Uterus (tissue), 4 donors: ENCODE measurements around the gene SLC2A9. TPM values are rescaled to one million over a fixed set of nuclear protein-coding genes. Genes with fewer than 3 reads are reported as not detected.

Experiments used
- DNase-seq, 2 donors: peaks; one replicate each; pipeline ENCODE4 v3.0.0-alpha.2; 2019 to 2020
- H3K27ac ChIP-seq, 2 donors: fragments of 200-600 bp; sonication (generic); 1 replicate in 1 of 2; 2 replicates in 1 of 2; pipeline ENCODE4 v1.5.1; 2016 to 2018
- H3K27me3 ChIP-seq, 2 donors: fragments of 200-600 bp; sonication (generic); one replicate each; pipeline ENCODE4 v1.5.1; 2018 to 2019; ENCODE audit warnings: control low read depth in 1 of 2
- H3K36me3 ChIP-seq, 2 donors: fragments of 200-600 bp; sonication (generic); one replicate each; pipeline ENCODE4 v1.5.1; 2019; ENCODE audit warnings: control low read depth in 1 of 2
- H3K4me1 ChIP-seq, 2 donors: fragments of 200-600 bp; sonication (generic); one replicate each; pipeline ENCODE4 v1.5.1; 2018 to 2019; ENCODE audit warnings: control low read depth in 1 of 2
- H3K4me3 ChIP-seq, 2 donors: fragments of 200-600 bp; sonication (generic); 1 replicate in 1 of 2; 2 replicates in 1 of 2; pipeline ENCODE4 v1.5.1; 2018 to 2019; ENCODE audit warnings: mild to moderate bottlenecking in 1 of 2
- H3K9me3 ChIP-seq, 2 donors: fragments of 200-600 bp; sonication (generic); one replicate each; pipeline ENCODE4 v1.5.1; 2019; ENCODE audit warnings: control low read depth in 1 of 2
- CTCF ChIP-seq, 4 experiments: fragments of 200-600 bp in 2 of 4; fragments of 450-650 bp in 2 of 4; sonication (generic) in 2 of 4; IDR thresholded peaks; one replicate each; pipeline ENCODE4 v1.5.1; 2016 to 2019; ENCODE audit warnings: antibody characterized with exemption in 4 of 4, mild to moderate bottlenecking in 2 of 4, moderate library complexity in 1 of 4
- POLR2A ChIP-seq, 2 donors: fragments of 450-650 bp; IDR thresholded peaks; one replicate each; pipeline ENCODE4 v1.6.1; 2016; ENCODE audit warnings: antibody characterized with exemption in 2 of 2, mild to moderate bottlenecking in 1 of 2, moderate library complexity in 1 of 2
- intact Hi-C: fragments of 100-400 bp; cut with DNase I; formaldehyde crosslinking; loops from one replicate; pipeline ENCODE4 v1.15.1; 2023; ENCODE audit warnings: low total_unique reads
- total RNA-seq, 4 donors: library from RNA; depleted of rRNA in 3 of 4; stranded (reverse); fragments of >200 nt in 3 of 4; gene quantifications; one replicate each; pipeline versions ENCODE4 v1.1.0 to v1.2.4, GENCODE V29; 2014 to 2023
- donor health status: DM: yes; HTN: yes; CAD: no.

The SLC2A9 gene
- total RNA-seq, 4 donors from 2014 or later, result 0.51 to 9.3 (median 7.1) TPM

DNA sequence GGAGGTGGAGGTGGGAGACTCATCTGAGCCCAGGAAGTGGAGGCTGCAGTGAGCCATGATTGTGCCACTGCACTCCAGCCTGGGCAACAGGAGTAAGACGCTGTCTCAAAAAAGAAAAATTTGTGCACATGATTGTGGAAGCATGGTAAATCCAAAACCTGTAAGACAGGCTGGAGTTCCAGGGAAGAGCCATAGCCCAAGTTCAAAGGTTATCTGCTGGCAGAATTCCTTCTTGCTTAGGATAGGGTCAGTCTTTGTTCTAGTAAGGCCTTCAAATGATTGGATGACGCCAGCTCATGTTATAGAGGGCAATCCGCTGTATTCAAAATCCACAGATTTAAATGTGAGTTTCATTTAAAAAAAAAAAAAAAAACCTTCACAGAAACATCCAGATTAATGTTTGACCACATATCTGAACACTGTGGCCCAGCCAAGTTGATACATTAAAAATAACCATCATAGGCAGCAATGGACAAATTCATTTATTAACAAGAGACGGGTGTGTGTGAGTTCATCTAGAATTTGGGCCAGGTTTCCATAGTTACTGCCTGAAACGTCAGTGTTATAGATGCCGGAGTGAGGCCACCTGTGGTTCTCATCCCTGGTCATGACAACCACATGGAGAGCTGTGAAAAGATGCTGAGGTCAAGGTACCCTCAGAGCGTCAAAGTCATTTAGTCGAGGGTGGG, 35.2 kb upstream of the SLC2A9 start:
- TF ChIP-seq POLR2A (IDR thresholded peaks at IDR 0.05) (no peak), CTCF (IDR thresholded peaks at IDR 0.05) (no peak)
- intact Hi-C loops, result no loop called here
- H3K4me3 ChIP-seq, result no peak overlapping the region

DNA sequence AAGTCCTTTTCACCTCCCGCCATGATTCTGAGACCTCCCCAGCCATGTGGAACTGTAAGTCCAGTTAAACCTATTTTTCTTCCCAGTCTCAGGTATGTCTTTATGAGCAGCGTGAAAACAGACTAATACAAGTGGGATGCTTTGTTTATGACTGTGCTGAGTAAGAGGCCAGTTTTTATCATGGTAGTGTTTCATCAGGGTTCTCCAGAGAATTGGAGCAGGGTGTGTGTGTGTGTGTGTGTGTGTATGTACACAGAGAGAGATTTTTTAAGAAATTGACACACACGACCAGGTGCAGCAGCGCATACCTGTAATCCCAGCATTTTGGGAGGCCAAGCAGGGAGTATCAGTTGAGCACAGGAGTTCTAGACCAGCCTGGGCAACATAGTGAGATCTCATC, 34.6 kb upstream of the SLC2A9 start:
- Histone ChIP-seq H3K4me1 (no peaks in the 10 kb centered on the region), H3K36me3 (no peaks in the 10 kb centered on the region), H3K9me3 (no peaks in the 10 kb centered on the region), H3K27me3 (no peaks in the 10 kb centered on the region), H3K4me3 (no peak overlapping the region), H3K27ac (peak overlapping the region; percentile 10 to 26)
- intact Hi-C loops, result no loop called here
- TF ChIP-seq CTCF (IDR thresholded peaks at IDR 0.05), result no peak
- no peak for TF ChIP-seq POLR2A (IDR thresholded peaks at IDR 0.05)
- no peak for DNase-seq

More for the DNA sequence above, 35.2 kb upstream of the SLC2A9 start:
- H3K4me1 ChIP-seq, result no peaks in the 10 kb centered on the region
- H3K27me3 ChIP-seq, result no peaks in the 10 kb centered on the region
- H3K9me3 ChIP-seq, result no peaks in the 10 kb centered on the region
- DNase-seq, result peak in 1 of 2 donors; percentile 65
- H3K36me3 ChIP-seq, result no peaks in the 10 kb centered on the region
- H3K27ac ChIP-seq, result peak overlapping the region; percentile 26 to 42

DNA sequence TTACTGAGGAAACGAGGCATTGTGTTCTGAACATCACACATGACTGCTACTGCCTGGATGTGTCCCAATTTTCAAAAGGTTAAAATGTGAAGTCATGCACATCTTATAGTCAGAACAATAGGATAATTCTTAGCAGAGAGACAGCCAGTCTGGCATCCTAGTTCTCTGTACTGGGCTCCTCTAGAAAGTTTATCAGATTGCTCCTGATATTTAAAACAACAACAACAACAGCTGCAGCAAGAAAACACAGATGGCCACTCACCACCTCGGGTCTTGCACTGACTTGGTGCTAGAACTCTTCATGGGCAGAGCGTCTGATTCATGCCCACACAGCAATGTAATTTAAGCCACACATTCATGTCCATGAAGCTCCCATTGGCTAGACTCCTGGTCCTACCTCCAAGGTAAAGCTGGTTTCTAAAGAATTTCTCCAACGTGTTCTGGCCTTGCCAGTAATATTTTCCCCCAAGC, 33.3 kb upstream of the SLC2A9 start:
- intact Hi-C loops, result no loop called here
- Histone ChIP-seq H3K4me1 (no peaks in the 10 kb centered on the region), H3K27me3 (no peaks in the 10 kb centered on the region), H3K27ac (no peak overlapping the region), H3K4me3 (no peak overlapping the region), H3K9me3 (no peaks in the 10 kb centered on the region), H3K36me3 (no peaks in the 10 kb centered on the region)
- no peak for DNase-seq
- no peak for TF ChIP-seq POLR2A (IDR thresholded peaks at IDR 0.05)
- no peak for TF ChIP-seq CTCF (IDR thresholded peaks at IDR 0.05)

- no peak for DNase-seq
- intact Hi-C loops, result no loop called here
These were observed 32.5 kb upstream of the SLC2A9 start for GRCh38 chr4:10053635-10054453.

More at GRCh38 chr4:10053635-10054453, 32.5 kb upstream of the SLC2A9 start:
- no peak for TF ChIP-seq POLR2A (IDR thresholded peaks at IDR 0.05)
- TF ChIP-seq CTCF (IDR thresholded peaks at IDR 0.05), result no peak
- H3K27ac ChIP-seq, result no peak overlapping the region
- H3K9me3 ChIP-seq, result no peaks in the 10 kb centered on the region
- no peak overlapping the region for H3K4me3 ChIP-seq
- no peaks in the 10 kb centered on the region for H3K36me3 ChIP-seq
- H3K4me1 ChIP-seq, result no peaks in the 10 kb centered on the region
- no peaks in the 10 kb centered on the region for H3K27me3 ChIP-seq
